ENCODE results near the gene GEMIN5. TPM values are rescaled to one million over a fixed set of nuclear protein-coding genes. Genes with fewer than 3 reads are reported as not detected.

GEMIN5 gene
- total and polyA plus RNA-seq, 4 experiments from 2014 or later, result 3.3 to 19.1 (median 13.7) TPM

DNA sequence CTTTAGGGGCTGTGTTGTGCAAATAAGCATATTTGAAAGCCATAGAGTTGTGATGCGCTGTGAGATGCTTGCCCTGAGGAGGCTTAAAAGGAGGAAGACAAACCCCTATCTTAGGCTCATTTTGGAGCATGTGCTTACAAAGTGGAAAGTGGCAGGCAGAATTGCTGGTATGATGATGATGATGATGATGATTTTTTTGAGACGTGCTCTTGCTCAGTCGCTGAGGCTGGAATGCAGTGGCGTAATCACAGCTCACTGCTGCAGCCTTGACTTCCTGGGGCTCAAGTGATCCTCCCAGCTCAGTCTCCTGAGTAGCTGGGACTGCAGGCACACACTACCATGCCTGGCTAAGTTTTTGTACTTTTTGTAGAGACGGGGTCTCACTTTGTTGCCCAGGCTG lies 77.9 kb downstream of the GEMIN5 start:
- ChIA-PET CTCF (ENCODE audit: partially characterized antibody) (interaction anchor here (0.9 to 2.0 kb wide), 3 partner anchors 9 to 77 kb away, joined by 3 to 11 read pairs (median 3); partner anchors contain the start of gene GEMIN5), POLR2A (ENCODE audit: partially characterized antibody) (interaction anchor here (0.7 to 2.0 kb wide), 6 partner anchors 31 to 106 kb away, joined by 3 to 13 read pairs (median 6); partner anchors contain the start of genes GEMIN5 and MRPL22)
- H3K4me3 Mint-ChIP-seq, result peak overlapping the region; percentile 89 to 97 (median 91)
- no peaks in the 10 kb centered on the region for H3K27me3 Mint-ChIP-seq
- peaks cover 32 to 63% (median 44%) of the 10 kb centered on the region in 4 donors for H3K4me1 Mint-ChIP-seq
- H3K9me3 ChIP-seq (ENCODE audit: control insufficient read depth in 1 of 2, low read length in 2 of 2), result no peaks in the 10 kb centered on the region
- H3K27ac Mint-ChIP-seq, result peak overlapping the region; percentile 93 to 99 (median 98)
- no peaks in the 10 kb centered on the region for H3K27me3 ChIP-seq (ENCODE audit: insufficient read depth, low read length)
- peaks cover 44% of the 10 kb centered on the region for H3K4me1 ChIP-seq (ENCODE audit: insufficient read depth, low read length)
- no peak for DNase-seq
- intact Hi-C loops (cut with micrococcal nuclease), result no loop called here
- peak overlapping the region; percentile 94 for H3K27ac ChIP-seq (ENCODE audit: low read depth, low read length)
- peaks cover 6% of the 10 kb centered on the region for H3K36me3 ChIP-seq (ENCODE audit: insufficient read depth, low read length)
- peak overlapping the region; percentile 78 to 88 for H3K4me3 ChIP-seq (ENCODE audit: low read length in 2 of 2)
- no peaks in the 10 kb centered on the region for H3K9me3 Mint-ChIP-seq
- peaks cover 21 to 44% of the 10 kb centered on the region in 2 donors for H3K36me3 Mint-ChIP-seq

DNA sequence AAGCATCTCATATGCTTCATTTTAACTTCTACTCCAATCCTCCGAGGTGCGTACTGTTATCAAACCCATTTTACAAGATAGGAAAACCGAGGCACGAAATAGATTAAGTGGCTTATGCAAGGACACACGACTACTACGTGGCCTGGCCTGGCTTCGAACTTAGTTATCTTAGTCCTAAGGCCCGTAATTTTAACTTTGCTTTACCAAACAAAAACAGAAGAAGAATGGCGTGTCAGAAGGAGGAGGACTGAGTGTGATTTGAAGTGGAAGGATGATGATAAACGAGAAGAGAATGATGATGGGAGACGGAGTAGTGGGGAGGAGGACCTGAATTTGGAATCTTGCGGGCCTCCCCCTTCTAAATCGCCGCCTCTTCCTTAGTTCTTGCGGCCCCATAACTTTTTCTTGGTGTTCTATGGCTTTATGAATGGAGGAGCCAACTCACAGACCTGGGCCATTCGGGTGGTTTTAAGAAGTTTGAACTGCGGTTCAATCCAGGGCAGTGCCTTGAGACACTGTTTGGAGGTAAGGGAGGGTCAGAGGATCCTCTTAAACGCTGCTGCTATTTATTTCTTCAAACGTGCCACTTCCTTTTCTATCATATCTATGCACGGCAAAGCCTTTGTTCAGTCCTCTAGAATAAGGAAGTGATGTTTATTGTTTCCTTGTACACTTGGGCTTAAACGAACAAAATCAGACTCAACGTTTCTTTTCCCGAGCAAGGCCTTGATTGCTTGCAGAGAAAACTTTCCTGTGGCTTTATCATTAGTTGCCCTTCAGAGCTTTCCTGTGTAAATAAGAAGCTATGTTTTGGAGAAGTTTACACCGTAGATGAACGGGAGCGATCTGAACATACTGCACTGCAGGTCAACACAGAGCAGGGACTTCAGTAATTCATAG lies 78.8 kb downstream of the GEMIN5 start:
- peak; percentile 24 to 51 (median 41) for DNase-seq
- H3K27me3 ChIP-seq (ENCODE audit: insufficient read depth, low read length), result no peaks in the 10 kb centered on the region
- ChIA-PET POLR2A (ENCODE audit: partially characterized antibody) (interaction anchor here (0.6 to 2.9 kb wide), 17 partner anchors 8 to 820 kb away, joined by 3 to 30 read pairs (median 5); partner anchors contain the start of genes FAM114A2, GEMIN5, LARP1 and MFAP3), CTCF (ENCODE audit: partially characterized antibody) (interaction anchor here (1.0 to 2.0 kb wide), 2 partner anchors 10 to 78 kb away, joined by 3 to 11 read pairs; partner anchors contain the start of gene GEMIN5)
- intact Hi-C loops (cut with micrococcal nuclease), result loop anchor here (1.0 to 5.0 kb wide), 7 partner anchors 29 to 414 kb away; partner anchors contain the start of genes LARP1, MRPL22 and SAP30L
- H3K36me3 Mint-ChIP-seq, result peaks cover 17 to 37% of the 10 kb centered on the region in 2 donors
- H3K36me3 ChIP-seq (ENCODE audit: insufficient read depth, low read length), result no peaks in the 10 kb centered on the region
- H3K4me3 ChIP-seq (ENCODE audit: low read length in 2 of 2), result peak overlapping the region; percentile 78 to 88
- H3K9me3 ChIP-seq (ENCODE audit: control insufficient read depth in 1 of 2, low read length in 2 of 2), result no peaks in the 10 kb centered on the region
- peak overlapping the region; percentile 93 to 99 (median 98) for H3K27ac Mint-ChIP-seq
- peaks cover 32 to 57% (median 40%) of the 10 kb centered on the region in 4 donors for H3K4me1 Mint-ChIP-seq
- no peaks in the 10 kb centered on the region for H3K27me3 Mint-ChIP-seq
- H3K27ac ChIP-seq (ENCODE audit: low read depth, low read length), result peak overlapping the region; percentile 94
- H3K4me3 Mint-ChIP-seq, result peak overlapping the region; percentile 89 to 97 (median 91)
- H3K4me1 ChIP-seq (ENCODE audit: insufficient read depth, low read length), result peaks cover 44% of the 10 kb centered on the region
- H3K9me3 Mint-ChIP-seq, result no peaks in the 10 kb centered on the region

DNA sequence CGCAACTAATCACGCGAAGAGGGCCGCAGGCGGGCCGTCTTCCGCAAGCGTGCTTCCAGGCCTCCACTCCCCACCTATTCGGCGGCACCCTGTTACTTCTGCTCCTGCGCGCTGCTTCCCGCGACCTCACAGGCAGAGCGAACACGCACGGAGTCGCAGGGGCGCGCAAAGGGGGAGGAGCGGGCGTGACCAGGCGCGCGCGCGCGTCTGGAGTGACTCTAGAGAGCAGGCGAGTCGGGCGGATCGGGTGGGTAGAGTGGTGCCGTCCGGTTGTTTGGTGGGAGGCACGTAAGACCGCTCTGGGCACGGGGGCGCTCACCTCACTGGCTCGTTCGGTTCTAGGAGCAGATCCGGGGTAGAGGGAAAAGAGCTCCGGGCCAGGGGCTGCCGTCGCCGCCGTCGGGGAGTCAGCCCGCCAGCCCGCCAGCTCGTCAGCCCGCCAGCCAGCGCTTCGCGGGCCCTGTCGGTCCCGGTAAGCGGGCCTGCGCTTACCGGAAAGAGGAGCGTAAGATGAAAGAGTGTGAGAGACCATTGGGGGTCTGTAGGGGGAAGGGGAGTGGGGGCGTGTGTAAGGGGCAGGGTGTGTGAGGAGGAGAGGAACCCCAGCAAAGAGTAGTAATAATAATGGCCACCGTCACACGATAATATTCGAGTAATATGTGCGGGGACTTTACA lies 79.6 kb downstream of the GEMIN5 start, which contains the start of gene CNOT8:
Gene CNOT8 (plus strand): TSS at position 331 of the 675 bp plus-strand sequence. CDS start 4,652 bp downstream, outside the sequence.
- peaks cover 13 to 30% of the 10 kb centered on the region in 2 donors for H3K36me3 Mint-ChIP-seq
- H3K27me3 Mint-ChIP-seq, result no peaks in the 10 kb centered on the region
- H3K9me3 Mint-ChIP-seq, result no peaks in the 10 kb centered on the region
- ChIA-PET POLR2A (ENCODE audit: partially characterized antibody) (interaction anchor here (0.6 to 2.9 kb wide), 13 partner anchors 9 to 820 kb away, joined by 3 to 30 read pairs (median 4); partner anchors contain the start of genes FAM114A2, LARP1, MFAP3 and MRPL22), CTCF (ENCODE audit: partially characterized antibody) (no interaction called here)
- peak within 1 kb of the TSS; percentile 89 to 97 (median 91) for H3K4me3 Mint-ChIP-seq
- Histone ChIP-seq H3K27ac (ENCODE audit: low read depth, low read length) (peak within 1 kb of the TSS; percentile 94), H3K4me3 (ENCODE audit: low read length in 2 of 2) (peak within 1 kb of the TSS; percentile 78 to 88), H3K36me3 (ENCODE audit: insufficient read depth, low read length) (no peaks in the 10 kb centered on the region), H3K9me3 (ENCODE audit: control insufficient read depth in 1 of 2, low read length in 2 of 2) (no peaks in the 10 kb centered on the region), H3K27me3 (ENCODE audit: insufficient read depth, low read length) (no peaks in the 10 kb centered on the region), H3K4me1 (ENCODE audit: insufficient read depth, low read length) (peaks cover 44% of the 10 kb centered on the region)
- peak; percentile 98 to 99 (median 98) for DNase-seq
- peak within 1 kb of the TSS; percentile 93 to 99 (median 98) for H3K27ac Mint-ChIP-seq
- H3K4me1 Mint-ChIP-seq, result peaks cover 30 to 56% (median 39%) of the 10 kb centered on the region in 4 donors
- intact Hi-C loops (cut with micrococcal nuclease), result loop anchor here (1.0 to 5.0 kb wide), 6 partner anchors 46 to 413 kb away; partner anchors contain the start of genes LARP1, MRPL22 and SAP30L

DNA sequence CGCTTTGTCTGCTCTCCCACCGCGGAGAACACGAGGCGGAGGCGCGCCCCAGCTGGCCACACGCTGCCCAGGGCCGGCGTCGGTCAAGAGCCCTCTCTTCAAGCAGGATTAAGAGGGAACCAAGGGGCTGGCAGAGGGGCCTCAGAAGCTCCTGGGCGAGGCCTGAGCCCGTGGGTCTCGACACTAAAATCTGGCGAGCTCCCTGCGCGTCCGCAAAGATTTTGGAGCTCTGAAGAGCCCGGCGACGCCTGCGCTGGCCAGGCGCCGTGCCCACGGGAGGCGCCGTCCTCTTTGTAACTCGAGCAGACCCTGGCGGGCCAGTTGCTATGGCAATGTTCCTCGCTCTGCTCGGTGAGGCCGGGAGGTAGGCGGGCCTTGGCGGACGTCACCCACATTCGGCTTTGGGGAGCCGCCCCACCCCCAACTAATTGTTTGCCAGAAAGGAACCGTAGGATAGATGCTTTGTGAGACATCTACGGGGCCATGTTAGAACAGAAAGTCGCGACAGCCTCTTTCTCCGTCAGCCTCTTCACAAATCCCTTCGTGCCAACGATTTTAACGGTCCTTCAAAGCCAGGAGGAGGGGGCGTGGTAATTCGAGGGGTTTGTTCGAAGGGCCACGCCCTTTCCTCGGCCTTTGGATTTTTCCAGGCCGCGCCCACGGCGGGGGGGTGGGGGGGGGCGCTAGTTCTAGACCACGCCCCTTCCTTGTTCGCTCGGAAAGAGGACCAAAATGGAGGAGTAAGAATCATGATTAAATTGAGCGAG lies 80.3 kb downstream of the GEMIN5 start:
- Histone ChIP-seq H3K4me1 (ENCODE audit: insufficient read depth, low read length) (peaks cover 36% of the 10 kb centered on the region), H3K9me3 (ENCODE audit: control insufficient read depth in 1 of 2, low read length in 2 of 2) (no peaks in the 10 kb centered on the region), H3K27ac (ENCODE audit: low read depth, low read length) (peak overlapping the region; percentile 94), H3K27me3 (ENCODE audit: insufficient read depth, low read length) (no peaks in the 10 kb centered on the region), H3K36me3 (ENCODE audit: insufficient read depth, low read length) (no peaks in the 10 kb centered on the region), H3K4me3 (ENCODE audit: low read length in 2 of 2) (peak overlapping the region; percentile 78 to 88)
- Mint-ChIP-seq H3K9me3 (no peaks in the 10 kb centered on the region), H3K36me3 (peaks cover 7 to 23% of the 10 kb centered on the region in 2 donors), H3K4me3 (peak overlapping the region; percentile 89 to 97 (median 91)), H3K27ac (peak overlapping the region; percentile 93 to 99 (median 98)), H3K27me3 (no peaks in the 10 kb centered on the region), H3K4me1 (peaks cover 25 to 49% (median 33%) of the 10 kb centered on the region in 4 donors)
- ChIA-PET CTCF (ENCODE audit: partially characterized antibody) (interaction anchor here (0.9 to 1.2 kb wide), 5 partner anchors 25 to 208 kb away, joined by 3 to 5 read pairs (median 4); no protein-coding TSS in a partner anchor), POLR2A (ENCODE audit: partially characterized antibody) (interaction anchor here (0.9 to 2.9 kb wide), 20 partner anchors 11 to 819 kb away, joined by 3 to 30 read pairs (median 4); partner anchors contain the start of genes FAM114A2, LARP1, MFAP3 and MRPL22)
- intact Hi-C loops (cut with micrococcal nuclease), result loop anchor here (1.0 to 5.0 kb wide), 6 partner anchors 45 to 412 kb away; partner anchors contain the start of genes LARP1, MRPL22 and SAP30L
- DNase-seq, result peak; percentile 87 to 95 (median 91)

DNA sequence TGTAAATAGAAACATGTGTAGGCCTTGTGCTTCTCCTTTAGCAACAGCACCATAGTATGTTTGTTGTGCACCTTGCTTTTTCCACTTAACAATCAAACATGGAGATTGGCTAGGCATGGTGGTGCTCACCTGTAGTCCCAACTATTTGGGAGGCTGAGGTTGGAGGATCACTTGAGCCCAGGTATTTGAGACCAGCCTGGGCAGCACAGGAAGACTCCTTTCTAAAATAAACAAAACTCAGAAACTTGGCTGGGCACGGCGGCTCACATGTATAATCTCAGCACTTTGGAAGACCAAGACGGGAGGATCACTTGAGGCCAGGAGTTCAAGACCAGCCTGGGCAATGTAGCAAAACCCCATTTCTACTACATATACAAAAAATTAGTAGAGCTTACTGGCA lies 86.7 kb downstream of the GEMIN5 start:
- H3K4me3 ChIP-seq (ENCODE audit: low read length in 2 of 2), result no peak overlapping the region
- H3K27me3 ChIP-seq (ENCODE audit: insufficient read depth, low read length), result no peaks in the 10 kb centered on the region
- no peaks in the 10 kb centered on the region for H3K27me3 Mint-ChIP-seq
- no peaks in the 10 kb centered on the region for H3K36me3 Mint-ChIP-seq
- CTCF ChIA-PET (ENCODE audit: partially characterized antibody), result interaction anchor here (1.5 kb wide), 1 partner anchor 43 kb away, joined by 3 read pairs; no protein-coding TSS in a partner anchor
- H3K9me3 ChIP-seq (ENCODE audit: control insufficient read depth in 1 of 2, low read length in 2 of 2), result no peaks in the 10 kb centered on the region
- POLR2A ChIA-PET (ENCODE audit: partially characterized antibody), result no interaction called here
- no peaks in the 10 kb centered on the region for H3K36me3 ChIP-seq (ENCODE audit: insufficient read depth, low read length)
- H3K27ac ChIP-seq (ENCODE audit: low read depth, low read length), result no peak overlapping the region
- peaks cover 0 to 2% (median 0%) of the 10 kb centered on the region in 8 donors for H3K9me3 Mint-ChIP-seq
- H3K4me1 ChIP-seq (ENCODE audit: insufficient read depth, low read length), result no peaks in the 10 kb centered on the region
- intact Hi-C loops (cut with micrococcal nuclease), result no loop called here
- H3K4me1 Mint-ChIP-seq, result no peaks in the 10 kb centered on the region
- H3K4me3 Mint-ChIP-seq, result no peak overlapping the region
- no peak overlapping the region for H3K27ac Mint-ChIP-seq
- no peak for DNase-seq

Data from CD4-positive, alpha-beta memory T cell (primary cell).